IMR-90 (cell line): Measurements from ENCODE around the gene KCNK5. TPM values are rescaled to one million over a fixed set of nuclear protein-coding genes. Genes with fewer than 3 reads are reported as not detected.

Experiments
- ATAC-seq: fragments of 200-7000 bp; cut with Tn5 transposase; 2 replicates; pipeline ENCODE4 v1.9.1; 2020; ENCODE audit warnings: low read depth, mild to moderate bottlenecking, moderate library complexity
- BruUV-seq: library from RNA; stranded (reverse); fragments of 400-500 nt; replicated peaks from 2 replicates; lab custom pipeline; 2021; lab: Mats Ljungman, UMichigan
- CTCF ChIA-PET: fragments of 300-600 bp; formaldehyde crosslinking; extraction: SDS; loops from one replicate; lab custom pipeline; 2021; ENCODE audit warnings: antibody characterized with exemption; lab: Yijun Ruan, JAX
- POLR2A ChIA-PET: fragments of 300-600 bp; sonication (Branson Sonifier 250); formaldehyde crosslinking; loops from one replicate; lab custom pipeline; 2022; ENCODE audit warnings: antibody characterized with exemption; ENCODE audit not compliant: unreplicated experiment; lab: Charles Lee
- DNase-seq: peaks from one replicate; pipeline ENCODE4 v3.0.0; 2013
- H2AFZ ChIP-seq: replicated peaks from 2 replicates; pipeline ENCODE3; 2013; ENCODE audit warnings: low read length, mild to moderate bottlenecking; ENCODE audit not compliant: poor library complexity
- H2AK5ac ChIP-seq: 2 replicates; pipeline ENCODE4 v1.6.1; 2013; ENCODE audit warnings: low read depth, low read length, inconsistent platforms
- H2AK9ac ChIP-seq: replicated peaks from 2 replicates; pipeline ENCODE3; 2013; ENCODE audit warnings: mild to moderate bottlenecking, low read depth, low read length, moderate library complexity; ENCODE audit not compliant: poor library complexity
- H2BK120ac ChIP-seq: 2 replicates; pipeline ENCODE4 v1.6.1; 2013; ENCODE audit warnings: low read depth, low read length, inconsistent platforms
- H2BK15ac ChIP-seq: 3 replicates; pipeline ENCODE4 v1.6.1; 2013; ENCODE audit warnings: low read depth, low read length, inconsistent platforms
- H2BK20ac ChIP-seq: 2 replicates; pipeline ENCODE4 v1.6.1; 2013; ENCODE audit warnings: low read depth, mild to moderate bottlenecking, inconsistent platforms, low read length, moderate library complexity
- H2BK5ac ChIP-seq: 2 replicates; pipeline ENCODE4 v1.6.1; 2013; ENCODE audit warnings: mild to moderate bottlenecking, low read depth, low read length, inconsistent platforms; ENCODE audit not compliant: poor library complexity, severe bottlenecking
- H3K14ac ChIP-seq: replicated peaks from 2 replicates; pipeline ENCODE4 v1.6.1; 2013; ENCODE audit warnings: low read depth, low read length, inconsistent platforms
- H3K18ac ChIP-seq: 2 replicates; pipeline ENCODE4 v1.6.1; 2013; ENCODE audit warnings: low read depth, low read length, control low read depth
- H3K23ac ChIP-seq: 2 replicates; pipeline ENCODE4 v1.6.1; 2013; ENCODE audit warnings: low read depth, low read length, inconsistent platforms
- H3K27ac ChIP-seq: 2 replicates; pipeline ENCODE4 v1.5.1; 2013; ENCODE audit warnings: mild to moderate bottlenecking, control low read depth, low read length; ENCODE audit not compliant: insufficient read depth
- H3K27me3 ChIP-seq: 2 replicates; pipeline ENCODE4 v1.6.1; 2013; ENCODE audit warnings: low read length; ENCODE audit not compliant: control insufficient read depth, insufficient read depth
- H3K36me3 ChIP-seq: 2 replicates; pipeline ENCODE4 v1.6.1; 2013; ENCODE audit warnings: low read length, mixed read lengths; ENCODE audit not compliant: control insufficient read depth, insufficient read depth
- H3K4ac ChIP-seq: 2 replicates; pipeline ENCODE4 v1.6.1; 2013; ENCODE audit warnings: low read depth, low read length, inconsistent platforms
- H3K4me1 ChIP-seq: 2 replicates; pipeline ENCODE4 v1.6.1; 2013; ENCODE audit warnings: low read length, mixed read lengths; ENCODE audit not compliant: control insufficient read depth, insufficient read depth
- H3K4me2 ChIP-seq: 2 replicates; pipeline ENCODE4 v1.6.1; 2013; ENCODE audit warnings: low read depth, mild to moderate bottlenecking, control low read depth, low read length, moderate library complexity
- H3K4me3 ChIP-seq: 2 replicates; pipeline ENCODE4 v1.5.1; 2013; ENCODE audit warnings: low read depth, mild to moderate bottlenecking, control low read depth, low read length, moderate library complexity; ENCODE audit not compliant: insufficient read depth
- H3K56ac ChIP-seq: 2 replicates; pipeline ENCODE4 v1.6.1; 2013; ENCODE audit warnings: low read length, inconsistent platforms; ENCODE audit not compliant: insufficient read depth; ENCODE audit errors: extremely low read depth
- H3K79me1 ChIP-seq, 2 experiments: 2 replicates each; pipeline ENCODE4 v1.6.1; 2013; ENCODE audit warnings: low read length in 2 of 2, inconsistent platforms in 1 of 2, low read depth in 1 of 2
- H3K9ac ChIP-seq: 2 replicates; pipeline ENCODE4 v1.6.1; 2013; ENCODE audit warnings: low read depth, low read length, control low read depth
- H3K9me1 ChIP-seq: 2 replicates; pipeline ENCODE4 v1.6.1; 2013; ENCODE audit warnings: low read length, inconsistent platforms; ENCODE audit not compliant: insufficient read depth
- H3K9me3 ChIP-seq: 2 replicates; pipeline ENCODE4 v1.6.1; 2013; ENCODE audit warnings: low read length; ENCODE audit not compliant: control insufficient read depth, insufficient read depth
- H4K20me1 ChIP-seq: 2 replicates; pipeline ENCODE4 v1.6.1; 2013; ENCODE audit warnings: low read length, inconsistent platforms; ENCODE audit not compliant: insufficient read depth
- H4K5ac ChIP-seq: 2 replicates; pipeline ENCODE4 v1.6.1; 2013; ENCODE audit warnings: mild to moderate bottlenecking, low read depth, low read length, control low read depth
- H4K8ac ChIP-seq, 2 experiments: 2 replicates each; pipeline ENCODE4 v1.6.1; 2013; ENCODE audit warnings: low read depth in 2 of 2, low read length in 2 of 2, control low read depth in 1 of 2, inconsistent platforms in 1 of 2
- H4K91ac ChIP-seq: 2 replicates; pipeline ENCODE4 v1.6.1; 2013; ENCODE audit warnings: low read depth, low read length, inconsistent platforms; ENCODE audit not compliant: insufficient read depth
- MAFK ChIP-seq: IDR thresholded peaks from 2 replicates; pipeline ENCODE4 v1.6.1; 2012; ENCODE audit warnings: low read depth, low read length, improper control_type of control experiment
- SMC3 ChIP-seq: fragments of 150-350 bp; IDR thresholded peaks from 2 replicates; pipeline ENCODE4 v1.6.1; 2016; ENCODE audit warnings: low read depth, mild to moderate bottlenecking, antibody characterized with exemption, low read length, moderate library complexity
- WGBS, 2 experiments: methylation state at CpG; one replicate each; pipeline versions ENCODE4 v1.1.5 to v1.1.7; 2013; ENCODE audit warnings: missing lambda C conversion rate in 2 of 2; ENCODE audit not compliant: insufficient read length in 1 of 2; ENCODE audit errors: extremely low coverage in 2 of 2; 5-methylcytosine and 5-hydroxymethylcytosine counted together
- dilution Hi-C: fragments of 300-500 bp; cut with HindIII; formaldehyde crosslinking; loops from one replicate; pipeline ENCODE4 v1.14.3; 2018; ENCODE audit warnings: low sequenced_read_pairs; ENCODE audit not compliant: unreplicated experiment
- in situ Hi-C: fragments of 300-500 bp; cut with MboI; formaldehyde crosslinking; loops from 3 replicates; pipeline ENCODE4 v1.14.3; 2019; ENCODE audit warnings: low sequenced_read_pairs, inconsistent platforms, mixed read lengths
- intact Hi-C: fragments of 100-400 bp; cut with micrococcal nuclease; formaldehyde crosslinking; loops from 2 replicates; pipeline ENCODE4 v1.10.0; 2022
- polyA plus RNA-seq, 3 experiments: library from polyadenylated mRNA; depleted of rRNA; stranded (reverse); fragments of >200 nt; gene quantifications; 2 replicates each; pipeline ENCODE4 v1.2.3, GENCODE V29; 2012; ENCODE audit warnings: low replicate concordance in 1 of 3
- total RNA-seq: library from RNA; depleted of rRNA; stranded (reverse); fragments of >200 nt; gene quantifications from 2 replicates; pipeline ENCODE4 v1.2.3, GENCODE V29; 2012
- TF ChIP-seq, protein P1 (sequence below): conservative IDR thresholded peaks from 2 replicates; pipeline ENCODE4 v1.5.1; 2012; ENCODE audit warnings: mild to moderate bottlenecking, low read depth, low read length, improper control_type of control experiment

Gene KCNK5
- total and polyA plus RNA-seq, 2 of the 4 experiments (the other 2 are of a cell fraction) = not detected

DNA sequence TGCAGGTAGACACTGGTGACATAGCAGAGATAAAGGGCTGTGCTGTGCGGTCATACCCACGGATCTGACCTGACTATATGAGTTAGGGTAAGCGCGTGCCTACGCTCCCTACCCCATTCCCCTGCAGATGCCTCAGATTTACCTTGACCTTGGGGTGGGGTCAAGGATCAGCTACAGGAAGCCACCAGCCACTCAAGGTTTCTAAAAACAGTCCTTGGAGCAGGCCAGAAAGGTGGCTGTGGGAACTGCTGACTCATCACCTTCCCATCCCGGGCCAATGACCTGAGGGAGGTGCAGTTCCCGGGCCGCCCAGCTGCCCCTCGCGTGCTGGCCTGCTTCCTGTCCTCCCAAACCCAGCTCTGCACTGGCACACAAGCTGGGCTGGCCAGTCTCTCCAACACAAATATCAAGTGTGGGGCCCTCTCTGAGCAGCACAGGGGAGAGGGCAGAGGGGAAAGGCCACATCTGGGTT, 23.0 kb downstream of the KCNK5 start:
- BruUV-seq = no TSS peak
- Histone ChIP-seq H3K4me3 (no peak overlapping the region), H3K27me3 (no peaks in the 10 kb centered on the region; the same call in 1 of the 2 replicates), H2AK9ac (no peak overlapping the region), H2AFZ (no peak overlapping the region), H2AK5ac (no peak overlapping the region), H3K23ac (no peak overlapping the region), H2BK15ac (no peak overlapping the region), H3K4me2 (no peak overlapping the region), H3K9me1 (no peaks in the 10 kb centered on the region), H3K56ac (no peak overlapping the region), H2BK20ac (no peak overlapping the region), H3K4ac (no peak overlapping the region), H4K91ac (no peak overlapping the region), H3K18ac (no peak overlapping the region), H3K9me3 (no peaks in the 10 kb centered on the region), H4K5ac (no peak overlapping the region), H3K27ac (no peak overlapping the region), H2BK120ac (no peak overlapping the region), H4K20me1 (no peaks in the 10 kb centered on the region), H3K79me1 (no peaks in the 10 kb centered on the region), H3K4me1 (no peaks in the 10 kb centered on the region), H4K8ac (no peak overlapping the region), H3K14ac (no peak overlapping the region), H3K9ac (no peak overlapping the region), H3K36me3 (no peaks in the 10 kb centered on the region), H2BK5ac (no peak overlapping the region)
- 70% methylated on average over 2 of the region's 10 CpGs; no CpG with 5 or more reads in 1 of the 2 experiments for WGBS, 2 experiments
- intact Hi-C loops = no loop called here
- no peak for DNase-seq
- no peak for ATAC-seq
- TF ChIP-seq MAFK = peak; percentile 92
- TF ChIP-seq, protein P1, sequence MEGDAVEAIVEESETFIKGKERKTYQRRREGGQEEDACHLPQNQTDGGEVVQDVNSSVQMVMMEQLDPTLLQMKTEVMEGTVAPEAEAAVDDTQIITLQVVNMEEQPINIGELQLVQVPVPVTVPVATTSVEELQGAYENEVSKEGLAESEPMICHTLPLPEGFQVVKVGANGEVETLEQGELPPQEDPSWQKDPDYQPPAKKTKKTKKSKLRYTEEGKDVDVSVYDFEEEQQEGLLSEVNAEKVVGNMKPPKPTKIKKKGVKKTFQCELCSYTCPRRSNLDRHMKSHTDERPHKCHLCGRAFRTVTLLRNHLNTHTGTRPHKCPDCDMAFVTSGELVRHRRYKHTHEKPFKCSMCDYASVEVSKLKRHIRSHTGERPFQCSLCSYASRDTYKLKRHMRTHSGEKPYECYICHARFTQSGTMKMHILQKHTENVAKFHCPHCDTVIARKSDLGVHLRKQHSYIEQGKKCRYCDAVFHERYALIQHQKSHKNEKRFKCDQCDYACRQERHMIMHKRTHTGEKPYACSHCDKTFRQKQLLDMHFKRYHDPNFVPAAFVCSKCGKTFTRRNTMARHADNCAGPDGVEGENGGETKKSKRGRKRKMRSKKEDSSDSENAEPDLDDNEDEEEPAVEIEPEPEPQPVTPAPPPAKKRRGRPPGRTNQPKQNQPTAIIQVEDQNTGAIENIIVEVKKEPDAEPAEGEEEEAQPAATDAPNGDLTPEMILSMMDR = no peak
- no peak for TF ChIP-seq SMC3
- in situ Hi-C loops = no loop called here
- CTCF ChIA-PET = no interaction called here
- POLR2A ChIA-PET = no interaction called here
- dilution Hi-C loops = no loop called here
